Measurements from ENCODE around the gene TRIM7.
A peak's percentile ranks its signal among the peaks of the same experiment; 100 is the strongest.
"Not testable (repeated sequence)": the region's sequence is repeated elsewhere in the genome, so short reads cannot be mapped to it uniquely, and the experiment has no call there.

The TRIM7 gene

GRCh38 chr5:181193656-181194055 lies 11.3 kb downstream of the TRIM7 start:
- DNase-seq (ENCODE audit: low spot score) = no peak

- no peak for DNase-seq (ENCODE audit: low spot score)
Measured at GRCh38 chr5:181192337-181193046, 12.5 kb downstream of the TRIM7 start.

- DNase-seq (ENCODE audit: low spot score) = peak; percentile 100
Measured at GRCh38 chr5:181191526-181192336, 13.3 kb downstream of the TRIM7 start.

GRCh38 chr5:181190711-181191525 lies 14.1 kb downstream of the TRIM7 start:
- DNase-seq (ENCODE audit: low spot score) = no peak

GRCh38 chr5:181189962-181190710 lies 14.9 kb downstream of the TRIM7 start:
- DNase-seq (ENCODE audit: low spot score) = no peak

GRCh38 chr5:181189363-181189961 lies 15.5 kb downstream of the TRIM7 start:
- no peak for DNase-seq (ENCODE audit: low spot score)

GRCh38 chr5:181188700-181189362 lies 16.2 kb downstream of the TRIM7 start:
- peak; percentile 91 for DNase-seq (ENCODE audit: low spot score)

GRCh38 chr5:181187500-181188213 lies 17.3 kb downstream of the TRIM7 start:
- DNase-seq (ENCODE audit: low spot score) = no peak

GRCh38 chr5:181186986-181187499 lies 18.0 kb downstream of the TRIM7 start:
- DNase-seq (ENCODE audit: low spot score) = no peak

- DNase-seq (ENCODE audit: low spot score) = no peak
Measured at GRCh38 chr5:181186022-181186421, 19.0 kb downstream of the TRIM7 start.

GRCh38 chr5:181185560-181185959 lies 19.4 kb downstream of the TRIM7 start:
- DNase-seq (ENCODE audit: low spot score) = no peak

- no peak for DNase-seq (ENCODE audit: low spot score)
Measured at GRCh38 chr5:181184845-181185216, 20.2 kb downstream of the TRIM7 start.

GRCh38 chr5:181182651-181183050 lies 22.3 kb downstream of the TRIM7 start:
- no peak for DNase-seq (ENCODE audit: low spot score)

GRCh38 chr5:181181650-181182565 lies 23.1 kb downstream of the TRIM7 start:
- no peak for DNase-seq (ENCODE audit: low spot score)

- not testable (repeated sequence) for DNase-seq (ENCODE audit: low spot score)
Measured at GRCh38 chr5:181177559-181177958, 27.4 kb downstream of the TRIM7 start.

GRCh38 chr5:181176254-181176952 lies 28.6 kb downstream of the TRIM7 start:
- no peak for DNase-seq (ENCODE audit: low spot score)

- no peak for DNase-seq (ENCODE audit: low spot score)
Measured at GRCh38 chr5:181173420-181174342, 31.3 kb downstream of the TRIM7 start.
